Measurements from ENCODE around the gene KCTD5.

KCTD5 gene

GRCh38 chr16:2752850-2753732 is 70.8 kb downstream of the KCTD5 start:
- Histone ChIP-seq H3K27me3 (ENCODE audit: control insufficient read depth, insufficient read depth, low read length) (no peaks in the 10 kb centered on the region), H3K9me3 (ENCODE audit: control insufficient read depth, insufficient read depth, low read length) (no peaks in the 10 kb centered on the region), H3K4me3 (ENCODE audit: low read length) (peak overlapping the region; percentile 75), H3K27ac (ENCODE audit: low read length) (no peak overlapping the region), H3K4me1 (ENCODE audit: control insufficient read depth, insufficient read depth, low read length) (no peaks in the 10 kb centered on the region), H3K36me3 (ENCODE audit: control insufficient read depth, insufficient read depth, low read length) (peaks cover 14% of the 10 kb centered on the region)
- no CpG with 5 or more reads among the region's 82 CpGs for WGBS (ENCODE audit: insufficient coverage, insufficient read length)
- no peak for DNase-seq (ENCODE audit: low read depth, low spot score)

GRCh38 chr16:2753733-2754020 is 71.4 kb downstream of the KCTD5 start:
- WGBS (ENCODE audit: insufficient coverage, insufficient read length) = no CpG with 5 or more reads among the region's 7 CpGs
- Histone ChIP-seq H3K36me3 (ENCODE audit: control insufficient read depth, insufficient read depth, low read length) (peaks cover 17% of the 10 kb centered on the region), H3K27me3 (ENCODE audit: control insufficient read depth, insufficient read depth, low read length) (no peaks in the 10 kb centered on the region), H3K4me3 (ENCODE audit: low read length) (peak overlapping the region; percentile 75; the same call in 1 of the 2 replicates), H3K4me1 (ENCODE audit: control insufficient read depth, insufficient read depth, low read length) (no peaks in the 10 kb centered on the region), H3K9me3 (ENCODE audit: control insufficient read depth, insufficient read depth, low read length) (no peaks in the 10 kb centered on the region), H3K27ac (ENCODE audit: low read length) (no peak overlapping the region)
- DNase-seq (ENCODE audit: low read depth, low spot score) = no peak

- Histone ChIP-seq H3K27ac (ENCODE audit: low read length) (no peak overlapping the region), H3K4me3 (ENCODE audit: low read length) (no peak overlapping the region), H3K27me3 (ENCODE audit: control insufficient read depth, insufficient read depth, low read length) (no peaks in the 10 kb centered on the region), H3K4me1 (ENCODE audit: control insufficient read depth, insufficient read depth, low read length) (no peaks in the 10 kb centered on the region), H3K9me3 (ENCODE audit: control insufficient read depth, insufficient read depth, low read length) (no peaks in the 10 kb centered on the region), H3K36me3 (ENCODE audit: control insufficient read depth, insufficient read depth, low read length) (peaks cover 32% of the 10 kb centered on the region)
- no peak for DNase-seq (ENCODE audit: low read depth, low spot score)
- 100% methylated on average over 1 of the region's 3 CpGs for WGBS (ENCODE audit: insufficient coverage, insufficient read length)
Measured at GRCh38 chr16:2755158-2755557, 72.8 kb downstream of the KCTD5 start.

GRCh38 chr16:2756288-2757015 is 74.1 kb downstream of the KCTD5 start:
- Histone ChIP-seq H3K4me1 (ENCODE audit: control insufficient read depth, insufficient read depth, low read length) (no peaks in the 10 kb centered on the region), H3K4me3 (ENCODE audit: low read length) (no peak overlapping the region), H3K9me3 (ENCODE audit: control insufficient read depth, insufficient read depth, low read length) (no peaks in the 10 kb centered on the region), H3K27ac (ENCODE audit: low read length) (no peak overlapping the region), H3K27me3 (ENCODE audit: control insufficient read depth, insufficient read depth, low read length) (no peaks in the 10 kb centered on the region), H3K36me3 (ENCODE audit: control insufficient read depth, insufficient read depth, low read length) (peaks cover 36% of the 10 kb centered on the region)
- WGBS (ENCODE audit: insufficient coverage, insufficient read length) = no CpG with 5 or more reads among the region's 30 CpGs
- DNase-seq (ENCODE audit: low read depth, low spot score) = no peak

GRCh38 chr16:2757344-2757743 is 75.0 kb downstream of the KCTD5 start:
- peaks cover 45% of the 10 kb centered on the region for H3K36me3 ChIP-seq (ENCODE audit: control insufficient read depth, insufficient read depth, low read length)
- WGBS (ENCODE audit: insufficient coverage, insufficient read length) = no CpG with 5 or more reads among the region's 11 CpGs
- no peak overlapping the region for H3K27ac ChIP-seq (ENCODE audit: low read length)
- no peak for DNase-seq (ENCODE audit: low read depth, low spot score)
- H3K4me1 ChIP-seq (ENCODE audit: control insufficient read depth, insufficient read depth, low read length) = no peaks in the 10 kb centered on the region
- 0 out of 2 replicates have a peak, but pooled peaks cover 3% of the 10 kb centered on the region for H3K9me3 ChIP-seq (ENCODE audit: control insufficient read depth, insufficient read depth, low read length)
- no peak overlapping the region for H3K4me3 ChIP-seq (ENCODE audit: low read length)
- no peaks in the 10 kb centered on the region for H3K27me3 ChIP-seq (ENCODE audit: control insufficient read depth, insufficient read depth, low read length)
